ENCODE data around the gene MED15. TPM values are rescaled to one million over a fixed set of nuclear protein-coding genes. Genes with fewer than 3 reads are reported as not detected.

Gene MED15
- total and polyA plus RNA-seq, 2 donors from 2014 or later = 31.7 to 102 TPM

GRCh38 chr22:20577045-20577444 lies 69.6 kb downstream of the MED15 start:
- Histone ChIP-seq H3K4me1 (ENCODE audit: control insufficient read depth in 2 of 3, insufficient read depth in 2 of 3, low read depth in 1 of 3, low read length in 3 of 3) (no peaks in the 10 kb centered on the region), H3K9me3 (ENCODE audit: control insufficient read depth in 2 of 3, insufficient read depth in 1 of 3, low read length in 3 of 3) (no peaks in the 10 kb centered on the region), H3K36me3 (ENCODE audit: control insufficient read depth in 2 of 3, insufficient read depth in 3 of 3, low read length in 3 of 3) (peaks cover 3 to 50% (median 32%) of the 10 kb centered on the region in 3 donors), H3K27ac (ENCODE audit: low read depth in 2 of 2, low read length in 2 of 2) (no peak overlapping the region), H3K4me3 (ENCODE audit: low read length in 3 of 3) (no peak overlapping the region), H3K27me3 (ENCODE audit: control insufficient read depth, insufficient read depth, low read length) (no peaks in the 10 kb centered on the region), H3K9ac (ENCODE audit: low read length in 3 of 3) (no peak overlapping the region)
- FAIRE-seq = no peak
- DNase-seq = no peak
- TF ChIP-seq CTCF (IDR thresholded peaks at IDR 0.05; ENCODE audit: borderline replicate concordance, extremely low read depth, insufficient read depth) = no peak
- intact Hi-C loops (cut with DNase I) = no loop called here

DNA sequence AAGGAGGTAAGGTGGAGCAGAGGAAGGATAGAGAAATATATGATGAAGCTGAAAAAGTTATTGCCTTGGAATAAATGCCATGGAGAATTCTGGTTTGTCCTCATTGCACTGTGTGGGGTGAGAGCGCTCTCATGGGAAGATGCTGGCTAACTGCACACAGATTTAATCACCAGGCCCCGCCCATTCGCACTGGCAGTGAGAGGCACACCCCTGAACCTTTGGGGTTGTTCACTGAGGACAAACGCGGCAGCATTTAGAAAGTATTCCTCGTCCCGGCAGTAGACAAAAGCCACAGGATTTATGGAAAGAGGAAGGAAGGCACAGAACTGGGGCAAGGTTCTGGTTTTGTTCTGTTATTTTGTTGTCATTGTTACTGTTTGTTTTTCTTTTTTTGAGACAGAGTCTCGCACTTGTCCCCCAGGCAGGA lies 70.2 kb downstream of the MED15 start:
- peaks cover 2 to 49% (median 28%) of the 10 kb centered on the region in 3 donors for H3K36me3 ChIP-seq (ENCODE audit: control insufficient read depth in 2 of 3, insufficient read depth in 3 of 3, low read length in 3 of 3)
- no peak overlapping the region for H3K27ac ChIP-seq (ENCODE audit: low read depth in 2 of 2, low read length in 2 of 2)
- no peaks in the 10 kb centered on the region for H3K4me1 ChIP-seq (ENCODE audit: control insufficient read depth in 2 of 3, insufficient read depth in 2 of 3, low read depth in 1 of 3, low read length in 3 of 3)
- no peaks in the 10 kb centered on the region for H3K9me3 ChIP-seq (ENCODE audit: control insufficient read depth in 2 of 3, insufficient read depth in 1 of 3, low read length in 3 of 3)
- DNase-seq = no peak
- no peak overlapping the region for H3K4me3 ChIP-seq (ENCODE audit: low read length in 3 of 3)
- intact Hi-C loops (cut with DNase I) = no loop called here
- H3K9ac ChIP-seq (ENCODE audit: low read length in 3 of 3) = no peak overlapping the region
- no peak for FAIRE-seq
- TF ChIP-seq CTCF (IDR thresholded peaks at IDR 0.05; ENCODE audit: borderline replicate concordance, extremely low read depth, insufficient read depth) = no peak
- no peaks in the 10 kb centered on the region for H3K27me3 ChIP-seq (ENCODE audit: control insufficient read depth, insufficient read depth, low read length)

GRCh38 chr22:20578192-20578591 lies 70.8 kb downstream of the MED15 start:
- no peaks in the 10 kb centered on the region for H3K27me3 ChIP-seq (ENCODE audit: control insufficient read depth, insufficient read depth, low read length)
- no peak for DNase-seq
- H3K4me3 ChIP-seq (ENCODE audit: low read length in 3 of 3) = no peak overlapping the region
- no peak overlapping the region for H3K27ac ChIP-seq (ENCODE audit: low read depth in 2 of 2, low read length in 2 of 2)
- no peaks in the 10 kb centered on the region for H3K9me3 ChIP-seq (ENCODE audit: control insufficient read depth in 2 of 3, insufficient read depth in 1 of 3, low read length in 3 of 3)
- no peak for FAIRE-seq
- H3K4me1 ChIP-seq (ENCODE audit: control insufficient read depth in 2 of 3, insufficient read depth in 2 of 3, low read depth in 1 of 3, low read length in 3 of 3) = no peaks in the 10 kb centered on the region
- no peak overlapping the region for H3K9ac ChIP-seq (ENCODE audit: low read length in 3 of 3)
- TF ChIP-seq CTCF (IDR thresholded peaks at IDR 0.05; ENCODE audit: borderline replicate concordance, extremely low read depth, insufficient read depth) = no peak
- H3K36me3 ChIP-seq (ENCODE audit: control insufficient read depth in 2 of 3, insufficient read depth in 3 of 3, low read length in 3 of 3) = peaks cover 2 to 52% (median 32%) of the 10 kb centered on the region in 3 donors
- intact Hi-C loops (cut with DNase I) = no loop called here

DNA sequence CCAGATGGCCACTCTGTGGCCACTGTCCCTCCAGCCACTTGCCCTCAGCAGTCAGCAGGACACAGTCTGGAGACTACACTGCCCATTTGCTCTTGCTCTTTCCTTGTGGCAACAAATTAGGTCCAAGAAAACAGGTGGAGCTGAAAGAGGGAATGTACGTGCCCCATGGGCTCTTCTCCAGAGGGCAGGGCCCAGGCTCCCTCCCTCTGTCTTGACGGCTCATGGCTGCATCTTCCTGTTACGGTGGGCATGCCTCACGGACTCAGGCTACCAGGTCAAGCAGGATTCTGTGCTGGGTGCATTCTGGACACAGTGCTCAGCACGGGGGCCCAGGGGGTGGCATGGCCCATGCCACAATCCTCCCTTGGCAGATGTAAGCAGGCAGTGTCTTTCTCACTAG lies 71.3 kb downstream of the MED15 start:
- H3K27ac ChIP-seq (ENCODE audit: low read depth in 2 of 2, low read length in 2 of 2) = no peak overlapping the region

More for the DNA sequence above, 71.3 kb downstream of the MED15 start:
- no peak for FAIRE-seq
- Histone ChIP-seq H3K4me1 (ENCODE audit: control insufficient read depth in 2 of 3, insufficient read depth in 2 of 3, low read depth in 1 of 3, low read length in 3 of 3) (no peaks in the 10 kb centered on the region), H3K36me3 (ENCODE audit: control insufficient read depth in 2 of 3, insufficient read depth in 3 of 3, low read length in 3 of 3) (peaks cover 2 to 52% (median 36%) of the 10 kb centered on the region in 3 donors), H3K9me3 (ENCODE audit: control insufficient read depth in 2 of 3, insufficient read depth in 1 of 3, low read length in 3 of 3) (no peaks in the 10 kb centered on the region), H3K4me3 (ENCODE audit: low read length in 3 of 3) (no peak overlapping the region), H3K9ac (ENCODE audit: low read length in 3 of 3) (no peak overlapping the region), H3K27me3 (ENCODE audit: control insufficient read depth, insufficient read depth, low read length) (no peaks in the 10 kb centered on the region)
- no peak for TF ChIP-seq CTCF (IDR thresholded peaks at IDR 0.05; ENCODE audit: borderline replicate concordance, extremely low read depth, insufficient read depth)
- no peak for DNase-seq
- intact Hi-C loops (cut with DNase I) = no loop called here

Measured in kidney (tissue), 14 donors.